Measurements from ENCODE around the gene LTBP4. TPM values are rescaled to one million over a fixed set of nuclear protein-coding genes. Genes with fewer than 3 reads are reported as not detected.

LTBP4 gene
- total RNA-seq, 1 experiment from 2014 or later, result 75.4 TPM

DNA sequence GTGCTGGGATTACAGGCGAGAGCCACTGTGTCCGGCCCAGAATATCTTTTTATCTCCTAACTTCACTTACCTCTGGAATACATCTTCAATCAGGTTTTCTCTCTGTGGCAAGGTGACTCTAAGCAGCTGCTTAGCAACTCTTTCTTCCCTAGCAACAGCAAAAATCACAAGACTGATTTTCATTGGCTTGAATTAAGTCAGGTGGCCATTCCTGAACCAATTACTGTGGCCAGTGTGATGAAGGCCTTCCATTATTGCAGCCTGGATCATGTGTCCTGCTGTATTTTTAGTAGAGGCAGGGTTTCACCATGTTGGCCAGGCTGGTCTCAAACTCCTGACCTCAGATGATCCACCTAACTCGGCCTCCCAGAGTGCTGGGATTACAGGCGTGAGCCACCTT, 9.0 kb upstream of the LTBP4 start:
- BruUV-seq (replicated peaks), result no TSS peak
- H3K4me1 ChIP-seq (ENCODE audit: control insufficient read depth, insufficient read depth, low read length), result peaks cover 6% of the 10 kb centered on the region; the same call in 1 of the 2 replicates
- DNase-seq (ENCODE audit: low read depth, low spot score) (no peak), ATAC-seq (0 out of 2 replicates have a peak, but pooled peaks have one; percentile 45)
- CTCF ChIA-PET, result no interaction called here
- H3K27me3 ChIP-seq (ENCODE audit: control insufficient read depth, insufficient read depth, low read length), result no peaks in the 10 kb centered on the region
- H3K27ac ChIP-seq (ENCODE audit: low read length), result no peak overlapping the region
- H3K4me3 ChIP-seq (ENCODE audit: low read depth in 2 of 2, low read length in 2 of 2), result no peak overlapping the region
- intact Hi-C loops (cut with micrococcal nuclease; ENCODE audit: unreplicated experiment), result no loop called here
- TF ChIP-seq, protein P1, sequence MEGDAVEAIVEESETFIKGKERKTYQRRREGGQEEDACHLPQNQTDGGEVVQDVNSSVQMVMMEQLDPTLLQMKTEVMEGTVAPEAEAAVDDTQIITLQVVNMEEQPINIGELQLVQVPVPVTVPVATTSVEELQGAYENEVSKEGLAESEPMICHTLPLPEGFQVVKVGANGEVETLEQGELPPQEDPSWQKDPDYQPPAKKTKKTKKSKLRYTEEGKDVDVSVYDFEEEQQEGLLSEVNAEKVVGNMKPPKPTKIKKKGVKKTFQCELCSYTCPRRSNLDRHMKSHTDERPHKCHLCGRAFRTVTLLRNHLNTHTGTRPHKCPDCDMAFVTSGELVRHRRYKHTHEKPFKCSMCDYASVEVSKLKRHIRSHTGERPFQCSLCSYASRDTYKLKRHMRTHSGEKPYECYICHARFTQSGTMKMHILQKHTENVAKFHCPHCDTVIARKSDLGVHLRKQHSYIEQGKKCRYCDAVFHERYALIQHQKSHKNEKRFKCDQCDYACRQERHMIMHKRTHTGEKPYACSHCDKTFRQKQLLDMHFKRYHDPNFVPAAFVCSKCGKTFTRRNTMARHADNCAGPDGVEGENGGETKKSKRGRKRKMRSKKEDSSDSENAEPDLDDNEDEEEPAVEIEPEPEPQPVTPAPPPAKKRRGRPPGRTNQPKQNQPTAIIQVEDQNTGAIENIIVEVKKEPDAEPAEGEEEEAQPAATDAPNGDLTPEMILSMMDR (IDR thresholded peaks at IDR 0.05), result no peak
- TF ChIP-seq POLR2AphosphoS5 (IDR thresholded peaks at IDR 0.05; ENCODE audit: low read depth, low read length) (no peak), SIN3A (IDR thresholded peaks at IDR 0.05; ENCODE audit: borderline replicate concordance, insufficient read depth, low read depth, low read length) (no peak), TCF7L2 (IDR thresholded peaks at IDR 0.05; ENCODE audit: low read depth, low read length) (no peak)
- TF ChIP-seq, protein P2, sequence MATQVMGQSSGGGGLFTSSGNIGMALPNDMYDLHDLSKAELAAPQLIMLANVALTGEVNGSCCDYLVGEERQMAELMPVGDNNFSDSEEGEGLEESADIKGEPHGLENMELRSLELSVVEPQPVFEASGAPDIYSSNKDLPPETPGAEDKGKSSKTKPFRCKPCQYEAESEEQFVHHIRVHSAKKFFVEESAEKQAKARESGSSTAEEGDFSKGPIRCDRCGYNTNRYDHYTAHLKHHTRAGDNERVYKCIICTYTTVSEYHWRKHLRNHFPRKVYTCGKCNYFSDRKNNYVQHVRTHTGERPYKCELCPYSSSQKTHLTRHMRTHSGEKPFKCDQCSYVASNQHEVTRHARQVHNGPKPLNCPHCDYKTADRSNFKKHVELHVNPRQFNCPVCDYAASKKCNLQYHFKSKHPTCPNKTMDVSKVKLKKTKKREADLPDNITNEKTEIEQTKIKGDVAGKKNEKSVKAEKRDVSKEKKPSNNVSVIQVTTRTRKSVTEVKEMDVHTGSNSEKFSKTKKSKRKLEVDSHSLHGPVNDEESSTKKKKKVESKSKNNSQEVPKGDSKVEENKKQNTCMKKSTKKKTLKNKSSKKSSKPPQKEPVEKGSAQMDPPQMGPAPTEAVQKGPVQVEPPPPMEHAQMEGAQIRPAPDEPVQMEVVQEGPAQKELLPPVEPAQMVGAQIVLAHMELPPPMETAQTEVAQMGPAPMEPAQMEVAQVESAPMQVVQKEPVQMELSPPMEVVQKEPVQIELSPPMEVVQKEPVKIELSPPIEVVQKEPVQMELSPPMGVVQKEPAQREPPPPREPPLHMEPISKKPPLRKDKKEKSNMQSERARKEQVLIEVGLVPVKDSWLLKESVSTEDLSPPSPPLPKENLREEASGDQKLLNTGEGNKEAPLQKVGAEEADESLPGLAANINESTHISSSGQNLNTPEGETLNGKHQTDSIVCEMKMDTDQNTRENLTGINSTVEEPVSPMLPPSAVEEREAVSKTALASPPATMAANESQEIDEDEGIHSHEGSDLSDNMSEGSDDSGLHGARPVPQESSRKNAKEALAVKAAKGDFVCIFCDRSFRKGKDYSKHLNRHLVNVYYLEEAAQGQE (IDR thresholded peaks at IDR 0.05; ENCODE audit: insufficient read depth in 1 of 2, low read depth in 2 of 2, low read length in 1 of 2), result no peak
- no peaks in the 10 kb centered on the region for H3K9me3 ChIP-seq (ENCODE audit: control insufficient read depth, insufficient read depth, low read depth, low read length)
- in situ Hi-C loops (cut with HindIII; ENCODE audit: low pct_unique_long_range_greater_than_20kb, low sequenced_read_pairs), result no loop called here
- POLR2A ChIA-PET, result no interaction called here
- H3K36me3 ChIP-seq (ENCODE audit: control insufficient read depth, insufficient read depth, low read length), result no peaks in the 10 kb centered on the region

- ATAC-seq, result no peak
- intact Hi-C loops (cut with micrococcal nuclease; ENCODE audit: unreplicated experiment), result no loop called here
- no peaks in the 10 kb centered on the region for H3K27me3 ChIP-seq (ENCODE audit: control insufficient read depth, insufficient read depth, low read length)
- no TSS peak for BruUV-seq (replicated peaks)
- H3K27ac ChIP-seq (ENCODE audit: low read length), result no peak overlapping the region
- peaks cover 10% of the 10 kb centered on the region for H3K4me1 ChIP-seq (ENCODE audit: control insufficient read depth, insufficient read depth, low read length)
- DNase-seq (ENCODE audit: low read depth, low spot score), result no peak
- ChIA-PET POLR2A (interaction anchor here (0.6 kb wide), 1 partner anchor 15 kb away, joined by 3 read pairs; no protein-coding TSS in a partner anchor), CTCF (no interaction called here)
- no peaks in the 10 kb centered on the region; the same call in 1 of the 2 replicates for H3K36me3 ChIP-seq (ENCODE audit: control insufficient read depth, insufficient read depth, low read length)
- no peak overlapping the region for H3K4me3 ChIP-seq (ENCODE audit: low read depth in 2 of 2, low read length in 2 of 2)
- no peaks in the 10 kb centered on the region for H3K9me3 ChIP-seq (ENCODE audit: control insufficient read depth, insufficient read depth, low read depth, low read length)
- in situ Hi-C loops (cut with HindIII; ENCODE audit: low pct_unique_long_range_greater_than_20kb, low sequenced_read_pairs), result no loop called here
- TF ChIP-seq, protein P1 (IDR thresholded peaks at IDR 0.05), result no peak
- TF ChIP-seq POLR2AphosphoS5 (IDR thresholded peaks at IDR 0.05; ENCODE audit: low read depth, low read length) (no peak), SIN3A (IDR thresholded peaks at IDR 0.05; ENCODE audit: borderline replicate concordance, insufficient read depth, low read depth, low read length) (no peak), TCF7L2 (IDR thresholded peaks at IDR 0.05; ENCODE audit: low read depth, low read length) (no peak)
- TF ChIP-seq, protein P2 (IDR thresholded peaks at IDR 0.05; ENCODE audit: insufficient read depth in 1 of 2, low read depth in 2 of 2, low read length in 1 of 2), result no peak
Measured at GRCh38 chr19:40594255-40594654, 6.9 kb upstream of the LTBP4 start.
